ENCODE measurements around the gene MSANTD1.

DNA sequence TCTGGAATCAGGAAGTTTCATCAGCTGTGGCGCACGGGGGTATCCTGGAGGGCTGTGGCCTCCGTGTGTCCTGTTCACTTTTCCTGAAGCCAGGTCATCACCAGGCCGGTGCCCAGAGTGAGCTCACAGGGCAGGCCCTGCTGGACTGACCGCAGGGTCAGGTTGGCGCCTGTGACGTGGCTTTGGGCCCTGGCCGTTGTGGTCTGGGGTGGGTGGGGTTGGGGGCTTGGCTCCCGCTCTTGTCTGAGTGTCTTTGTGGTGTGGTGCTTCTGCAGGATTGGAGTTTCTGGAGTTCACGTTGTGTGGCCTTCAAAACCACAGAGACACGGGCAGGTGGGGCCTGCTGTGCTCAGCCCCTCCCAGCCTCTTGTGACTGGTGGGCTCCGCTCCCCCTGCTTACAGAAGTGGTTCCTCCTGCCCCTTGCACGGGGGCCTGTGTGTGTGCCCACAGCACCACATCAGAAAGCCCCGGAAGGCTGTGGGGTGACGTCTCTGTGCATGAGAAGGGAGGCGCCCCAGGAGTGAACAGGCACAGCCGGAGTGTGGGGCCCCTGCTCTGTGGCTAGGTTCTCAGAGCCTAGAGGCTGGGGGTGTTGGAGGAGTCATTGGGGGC lies 53.3 kb downstream of the MSANTD1 start:
- no peak for TF ChIP-seq PATZ1 (CRISPR knock-in tag; IDR thresholded peaks at IDR 0.05; ENCODE audit: borderline replicate concordance)
- TF ChIP-seq ZNF70 (CRISPR knock-in tag; IDR thresholded peaks at IDR 0.05), result no peak

Data from SK-N-SH treated with all-trans-retinoic acid at 6 μM for 48 hours (cell line).